GM19397 (cell line): ENCODE results near the gene DEFB132.
A peak's percentile ranks its signal among the peaks of the same experiment; 100 is the strongest.

Experiments used
- ATAC-seq: cut with Tn5 transposase; IDR thresholded peaks from one replicate; pipeline ENCODE4 v1.9.1; 2021; ENCODE audit warnings: mild to moderate bottlenecking, moderate library complexity; ENCODE audit not compliant: unreplicated experiment

Gene DEFB132

GRCh38 chr20:259981-260380, 2.5 kb downstream of the DEFB132 start:
- no peak for ATAC-seq

DNA sequence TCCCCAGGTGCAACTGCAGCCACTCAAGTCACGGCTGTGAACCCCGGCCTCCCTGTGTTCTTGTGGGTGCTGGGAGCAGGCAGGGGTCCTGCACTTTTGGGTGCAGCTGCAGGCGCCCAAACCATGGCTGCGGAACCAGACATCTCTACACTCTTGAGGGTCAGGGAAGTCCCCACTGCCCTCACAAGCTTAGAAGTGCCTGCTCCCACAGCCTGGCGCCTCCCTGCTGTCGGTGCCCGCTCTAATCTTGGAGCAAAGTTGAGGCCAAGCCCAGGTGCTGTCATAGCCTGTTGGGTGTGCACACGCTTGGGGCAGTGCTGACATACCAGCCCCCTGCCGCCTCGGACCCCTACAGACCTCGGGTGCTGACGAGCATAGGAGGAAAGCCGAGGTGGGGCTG, 6.2 kb downstream of the DEFB132 start:
- no peak for ATAC-seq

DNA sequence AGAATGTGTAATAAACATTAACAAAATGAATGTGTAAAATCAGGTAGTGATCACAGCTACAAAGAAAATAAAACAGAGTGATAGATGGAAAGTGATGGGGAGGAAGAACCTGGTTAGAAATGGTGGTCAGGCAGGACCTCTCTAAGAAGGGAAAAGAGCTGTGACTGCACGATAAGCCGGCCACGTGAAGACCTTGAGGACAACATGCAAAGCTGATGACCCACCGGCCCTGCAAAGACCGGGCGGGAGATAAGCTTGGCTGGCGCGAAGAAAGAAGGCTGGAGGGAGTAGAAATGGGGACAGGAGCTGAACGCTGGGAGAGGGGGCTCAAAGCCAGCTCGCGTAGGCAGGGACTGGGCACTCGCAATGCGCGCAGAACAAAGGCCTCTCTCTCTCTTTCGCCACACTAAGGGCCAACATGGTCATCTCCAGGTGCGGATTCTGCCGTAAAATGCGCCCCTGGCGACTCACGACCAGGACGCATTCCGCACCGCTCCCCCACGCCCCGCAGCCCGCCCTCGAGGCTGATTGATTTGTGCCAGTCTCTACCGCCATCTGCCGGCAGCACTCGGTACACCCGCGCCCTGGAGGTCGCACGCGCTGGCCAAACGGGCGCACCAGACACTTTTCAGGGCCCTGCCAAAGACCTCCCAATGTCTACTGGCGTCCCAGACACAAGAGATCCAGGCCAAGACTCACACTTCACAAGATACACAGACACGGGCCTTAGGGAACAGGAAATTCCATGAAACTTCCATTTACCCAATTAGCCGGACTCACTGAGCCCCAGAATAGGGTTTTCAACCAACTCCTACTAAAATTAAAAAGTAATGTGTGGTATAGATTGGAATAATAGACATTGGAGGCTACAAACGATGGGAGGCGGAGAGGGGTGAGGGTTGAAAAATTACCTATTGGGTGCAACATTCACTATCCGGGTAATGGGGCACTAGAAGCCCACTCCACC, 9.4 kb downstream of the DEFB132 start:
- ATAC-seq, result peak; percentile 82

DNA sequence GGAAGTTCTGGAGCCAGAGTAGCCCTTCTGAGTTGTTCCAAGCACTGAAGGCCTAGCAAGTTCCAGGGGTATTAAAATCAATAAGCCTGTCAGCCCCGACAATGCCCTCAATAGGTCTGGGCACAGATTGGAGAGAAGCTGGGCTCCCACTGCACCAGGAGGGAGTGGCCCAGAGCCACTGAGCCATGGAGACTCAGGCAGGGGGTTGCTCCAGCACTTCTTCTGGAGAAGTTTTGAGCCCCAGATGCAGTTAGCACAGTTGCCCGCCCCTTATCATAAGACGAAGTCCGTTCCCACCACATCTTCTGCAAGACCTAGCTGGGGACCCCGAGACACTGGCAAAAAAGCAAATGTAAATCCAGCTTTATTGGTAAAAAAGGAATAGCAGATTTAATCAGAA, 13.0 kb downstream of the DEFB132 start:
- no peak for ATAC-seq

DNA sequence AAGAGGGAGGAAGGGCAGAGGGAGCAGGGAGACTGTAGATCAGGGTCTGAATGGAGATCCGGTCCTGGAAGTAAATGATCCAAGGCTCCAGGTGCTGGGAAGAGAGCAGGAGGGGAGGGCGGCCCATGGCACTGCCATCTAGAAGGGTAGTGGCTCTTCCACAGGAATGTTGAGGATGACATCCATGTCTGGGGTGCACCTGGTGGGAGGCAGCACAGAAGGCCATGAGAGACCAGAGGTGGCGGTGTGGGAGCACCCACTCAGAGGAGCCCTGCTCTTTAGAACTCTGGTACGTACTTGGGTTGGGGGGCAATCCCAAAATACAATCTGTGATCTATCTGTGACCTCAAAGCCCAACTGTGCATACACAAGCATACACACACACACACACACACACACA, 13.5 kb downstream of the DEFB132 start:
- no peak for ATAC-seq

- ATAC-seq, result no peak
Observed at GRCh38 chr20:271528-271927, 14.0 kb downstream of the DEFB132 start.

- no peak for ATAC-seq
Observed at GRCh38 chr20:272718-273117, 15.2 kb downstream of the DEFB132 start.

GRCh38 chr20:273884-274283, 16.4 kb downstream of the DEFB132 start:
- ATAC-seq, result no peak

DNA sequence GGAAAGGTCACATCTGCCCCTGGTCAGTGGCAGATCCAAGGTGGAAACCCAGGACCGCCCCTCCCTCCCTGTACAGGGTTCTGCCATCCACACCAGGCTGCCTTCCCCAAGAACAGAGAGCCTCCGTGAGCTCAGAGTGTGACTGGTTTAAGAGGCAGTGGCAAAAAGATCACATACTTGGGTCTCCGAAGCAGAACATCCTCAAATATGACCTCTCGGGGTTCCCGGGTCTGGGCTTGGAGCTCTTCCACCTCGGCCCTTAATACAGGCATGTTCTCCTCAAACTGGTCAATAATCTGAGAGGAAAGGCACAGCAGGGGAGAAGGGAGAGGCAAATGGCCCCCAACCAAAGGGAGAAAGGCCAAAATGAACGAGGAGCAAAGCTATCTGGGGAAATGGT, 18.3 kb downstream of the DEFB132 start:
- ATAC-seq, result no peak

DNA sequence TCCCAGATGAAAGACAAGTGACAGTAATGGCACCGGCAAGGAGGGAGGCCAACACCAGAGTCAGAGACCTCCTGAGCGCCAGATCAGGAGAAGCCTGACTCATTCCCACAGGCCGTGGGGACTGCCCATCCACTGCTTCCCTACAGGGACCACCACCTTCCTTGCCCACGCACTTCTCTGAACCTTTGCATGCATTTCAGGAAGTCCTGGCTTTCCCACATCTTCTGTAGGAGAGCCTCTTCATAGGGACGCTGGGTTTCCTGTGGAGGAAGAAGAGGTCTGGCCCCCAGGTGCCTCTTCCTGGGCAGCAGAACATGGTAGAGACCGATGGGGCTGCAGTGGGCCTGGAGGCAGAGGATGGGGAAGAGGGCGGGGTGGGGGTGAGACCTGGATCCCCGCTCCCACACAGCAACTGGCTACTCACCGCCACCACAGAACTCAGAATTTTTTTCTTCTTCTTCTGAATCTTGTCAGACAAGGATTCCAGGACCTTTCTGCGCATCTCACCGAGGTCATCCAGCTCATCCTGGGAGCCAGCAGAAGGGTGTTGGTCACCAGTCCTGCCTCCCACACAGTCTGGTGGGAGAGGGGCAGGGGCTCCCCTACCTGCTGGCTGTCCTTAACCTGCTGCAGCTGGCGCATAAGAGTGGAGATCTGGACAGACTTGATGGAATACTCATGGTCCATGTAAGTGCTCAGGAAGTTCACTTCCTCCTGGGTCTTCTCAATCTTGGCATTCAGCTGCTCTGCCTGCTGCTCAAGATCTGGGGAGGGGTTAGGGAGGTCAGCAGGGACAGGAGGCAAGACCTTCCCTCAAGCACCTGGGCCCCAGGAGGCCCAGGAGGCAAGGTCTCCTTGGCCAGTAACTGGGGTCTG, 19.3 kb downstream of the DEFB132 start:
- no peak for ATAC-seq

DNA sequence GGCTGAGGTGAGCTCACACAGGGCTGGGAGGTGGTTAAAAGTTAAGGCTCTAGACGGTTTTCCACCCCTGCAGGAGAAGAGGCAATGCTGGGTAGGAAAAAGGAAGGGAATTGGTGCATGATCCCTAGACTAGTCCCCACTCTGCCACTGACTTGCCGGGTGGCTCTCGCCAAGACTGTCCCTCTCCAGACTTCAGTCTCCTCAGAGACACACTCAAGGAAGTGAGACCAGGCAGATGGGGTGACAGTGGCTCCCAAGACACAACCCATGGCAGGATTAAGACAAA, 19.9 kb downstream of the DEFB132 start:
- no peak for ATAC-seq

DNA sequence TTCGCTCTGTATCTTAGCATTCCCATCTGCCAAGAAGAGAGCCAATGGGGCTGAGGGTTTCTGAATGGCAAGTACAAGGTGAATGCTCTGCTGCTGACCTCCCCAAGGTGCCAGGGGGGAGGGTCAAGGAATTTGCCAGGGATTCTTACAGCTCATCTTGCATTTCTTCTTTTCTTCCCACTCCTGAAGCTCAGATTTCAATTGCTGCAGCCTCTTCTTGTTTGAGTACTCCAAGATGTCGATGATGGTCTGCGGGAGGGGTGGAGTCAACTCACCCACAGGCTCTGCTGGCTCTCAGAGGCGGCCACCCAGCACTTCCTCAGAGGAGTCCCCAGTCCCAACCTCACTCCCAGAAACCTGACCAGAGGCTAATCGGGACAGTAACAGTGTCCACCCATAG, 20.7 kb downstream of the DEFB132 start:
- no peak for ATAC-seq

DNA sequence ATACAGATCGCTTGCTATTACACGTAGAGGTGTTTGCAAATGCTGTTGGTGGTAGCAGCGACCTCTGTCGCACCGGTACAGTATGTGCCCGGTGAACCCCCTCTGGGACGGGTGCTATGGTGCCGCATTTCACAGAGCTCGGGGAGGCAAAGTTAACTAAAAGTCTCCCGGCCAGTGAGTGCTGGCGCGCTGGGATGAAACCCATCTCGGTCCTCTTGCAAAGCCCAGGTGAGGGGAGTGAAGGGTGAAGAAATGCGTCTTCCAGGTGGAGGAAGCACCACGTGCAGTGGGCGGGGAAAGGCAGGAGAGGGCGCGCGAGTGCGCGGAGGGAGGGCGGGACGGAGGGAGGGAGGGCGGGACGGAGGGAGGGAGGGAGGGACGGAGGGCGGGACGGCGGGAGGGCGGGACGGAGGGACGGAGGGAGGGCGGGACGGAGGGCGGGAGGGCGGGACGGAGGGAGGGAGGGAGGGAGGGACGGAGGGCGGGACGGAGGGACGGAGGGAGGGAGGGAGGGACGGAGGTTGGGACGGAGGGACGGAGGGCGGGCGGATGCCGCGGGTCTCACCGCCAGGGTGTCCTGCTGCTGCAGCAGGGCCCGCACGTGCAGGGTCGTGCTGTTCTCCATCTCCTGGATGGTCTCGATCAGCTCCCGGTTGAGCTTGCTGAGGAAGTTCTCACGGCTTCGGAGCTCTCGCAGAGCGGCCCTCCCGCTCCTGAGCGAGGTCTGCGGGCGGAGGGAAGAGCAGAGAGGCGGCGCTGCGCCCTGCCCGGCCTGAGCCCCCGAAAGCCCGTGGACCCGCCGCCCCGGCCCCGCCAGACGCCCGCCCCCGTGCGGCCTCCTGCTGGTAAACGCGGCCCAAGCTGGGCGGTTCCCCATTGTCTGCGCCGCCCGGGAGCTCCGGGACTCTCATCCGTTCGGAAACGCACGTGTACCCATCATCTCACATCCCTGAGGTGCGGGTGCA, 21.4 kb downstream of the DEFB132 start:
- ATAC-seq, result no peak

DNA sequence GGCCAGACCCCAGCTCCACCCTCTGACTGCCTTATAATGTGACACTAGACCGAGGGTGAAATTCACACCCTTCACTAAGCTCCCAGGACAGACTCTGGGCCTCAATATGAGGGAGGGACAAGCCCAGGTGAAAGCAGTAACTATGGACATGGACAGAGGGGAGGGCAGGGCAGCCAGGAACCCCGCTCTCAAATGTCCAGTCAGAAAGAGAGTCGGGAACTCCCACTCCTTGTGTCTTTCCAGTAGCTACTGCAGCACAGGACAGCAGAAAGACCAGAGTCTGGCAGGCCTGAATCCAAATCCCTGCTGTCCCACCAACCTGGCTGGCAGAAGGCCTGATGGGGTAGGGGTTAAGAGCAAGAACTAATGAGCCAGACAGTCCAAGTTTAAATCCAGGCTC, 26.6 kb downstream of the DEFB132 start:
- no peak for ATAC-seq

- no peak for ATAC-seq
Observed at GRCh38 chr20:286508-286907, 29.0 kb downstream of the DEFB132 start.

DNA sequence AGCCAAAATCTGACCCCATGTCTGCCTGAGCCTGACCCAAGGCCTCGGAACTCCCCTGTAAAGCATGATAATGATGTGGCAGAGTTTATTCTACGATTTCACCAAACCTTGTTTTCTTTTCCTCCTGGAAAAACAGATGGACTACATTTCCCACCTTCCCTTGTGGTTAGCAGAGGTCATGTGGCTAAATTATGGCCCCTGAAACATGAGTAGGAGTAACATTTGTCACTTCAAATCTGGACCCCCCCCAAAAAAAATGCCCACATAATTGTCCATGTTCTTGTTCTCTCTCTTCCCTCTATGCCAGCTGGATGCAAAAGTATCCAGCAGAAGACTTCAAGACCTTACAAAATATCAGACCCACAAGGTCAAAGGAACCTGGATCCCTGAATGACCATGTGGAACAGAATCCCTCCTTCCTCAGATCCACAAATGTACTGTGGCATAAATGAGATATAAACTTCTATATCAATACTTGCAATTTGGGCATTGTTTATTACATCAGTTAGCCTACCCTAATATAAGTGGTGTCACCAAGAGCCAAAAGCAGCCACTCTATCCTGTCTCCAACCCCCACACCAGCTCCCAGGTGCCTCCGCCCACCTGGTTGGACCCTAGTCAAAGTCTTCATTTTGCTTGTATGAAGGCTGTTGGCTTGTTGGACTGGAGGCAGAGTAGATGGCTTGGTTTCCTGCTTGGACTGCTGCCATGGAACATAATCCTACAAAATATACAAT, 31.6 kb downstream of the DEFB132 start:
- ATAC-seq, result no peak

DNA sequence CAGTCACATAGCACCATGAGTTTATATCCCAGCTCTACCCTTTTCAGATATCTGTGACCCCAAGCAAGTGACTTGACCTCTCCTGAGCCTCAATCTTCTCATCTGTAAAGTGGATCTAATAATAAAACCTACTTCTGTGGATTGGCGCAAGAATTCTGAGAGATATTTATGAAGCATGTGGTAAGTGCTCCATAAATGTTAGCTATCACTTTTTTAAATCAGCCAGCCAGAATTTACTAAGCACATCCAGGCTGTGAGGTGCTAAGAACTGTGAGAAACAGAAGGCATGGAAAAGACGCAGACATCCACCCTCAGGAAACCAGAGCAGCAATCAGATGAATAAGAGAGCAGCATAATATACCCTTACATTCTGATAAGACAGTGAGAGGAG, 32.2 kb downstream of the DEFB132 start:
- no peak for ATAC-seq

- ATAC-seq, result peak; percentile 85
Observed at GRCh38 chr20:290084-290831, 32.7 kb downstream of the DEFB132 start, which contains the start of gene C20orf96. Gene C20orf96, minus strand, starts transcription at chr20:290750. Its CDS starts 140 bp downstream, at chr20:290610.

DNA sequence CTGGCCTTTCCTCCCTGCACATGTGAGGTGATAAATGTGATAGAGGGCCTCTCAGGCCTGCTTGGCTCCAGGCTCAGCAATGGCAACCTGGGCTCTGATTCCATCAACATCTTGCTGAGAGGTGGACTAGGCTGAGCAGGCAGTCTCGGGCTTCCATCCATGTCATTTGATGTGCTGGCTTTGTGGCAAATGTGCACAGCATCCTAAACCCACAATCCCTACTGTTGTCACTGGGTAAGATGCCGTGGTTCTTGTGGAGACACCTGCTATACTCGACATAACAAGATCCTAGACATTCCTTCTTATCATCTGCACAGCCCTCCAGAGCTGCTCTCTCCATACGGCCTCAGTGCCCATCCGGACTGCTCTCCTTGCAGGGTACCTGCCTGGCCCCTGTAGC, 37.1 kb downstream of the DEFB132 start:
- no peak for ATAC-seq
